NK-92 (cell line): ENCODE results near the gene FASTKD2.

ENCODE experiments used
- DNase-seq: peaks from one replicate; lab custom pipeline; 2025; ENCODE audit not compliant: unreplicated experiment; lab: John Stamatoyannopoulos, UW

FASTKD2 gene

GRCh38 chr2:206765242-206766056 is at the start of gene FASTKD2, which contains the start of gene MDH1B:
FASTKD2 (plus strand) TSS chr2:206765606; CDS start chr2:206766694, 1,088 bp downstream.
MDH1B (minus strand) TSS chr2:206765328; CDS start chr2:206765271, 57 bp downstream.
- DNase-seq, result peak; percentile 19

DNA sequence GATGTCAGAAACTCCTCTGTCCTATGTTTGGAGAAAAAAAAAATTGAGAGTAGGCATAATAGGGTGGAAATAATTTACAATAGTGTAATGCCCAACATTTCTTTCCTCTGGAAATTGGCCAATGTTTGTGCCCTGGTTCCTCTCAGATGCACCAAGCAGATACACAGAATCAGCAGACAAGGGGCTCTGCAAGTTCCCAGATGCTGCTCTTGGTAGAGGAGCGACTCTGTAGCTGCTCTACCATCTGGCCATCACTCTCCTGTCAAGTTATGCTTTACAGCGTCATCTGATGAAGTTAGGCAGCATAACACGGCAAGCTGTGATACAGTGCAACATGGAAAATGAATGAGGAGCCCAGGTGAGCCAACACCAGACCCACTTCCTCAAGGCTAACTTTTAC is 48.8 kb upstream of the FASTKD2 start:
- no peak for DNase-seq

DNA sequence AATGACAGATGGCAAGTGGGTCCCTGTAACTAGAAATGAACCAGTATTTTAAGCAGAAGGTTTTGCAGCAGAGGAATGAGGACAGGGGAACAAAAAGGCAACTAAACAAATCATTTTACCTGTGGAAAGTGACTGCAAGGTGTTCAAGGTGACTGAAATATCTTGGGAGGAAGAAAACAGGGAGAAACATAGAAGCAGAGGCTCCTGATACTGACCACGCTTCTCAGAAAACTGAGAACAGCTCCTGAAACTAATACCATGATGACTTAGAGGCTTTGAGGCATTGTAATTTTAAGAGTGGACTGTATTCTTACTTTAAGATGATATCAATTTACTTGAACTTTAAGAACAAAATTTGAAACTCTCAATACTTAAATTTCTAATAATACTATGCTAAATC is 47.1 kb upstream of the FASTKD2 start, which contains the start of gene DYTN:
Gene DYTN (minus strand): TSS at position 101 of the 400 bp plus-strand sequence. CDS start 117 bp downstream, outside the sequence.
- DNase-seq, result no peak

DNA sequence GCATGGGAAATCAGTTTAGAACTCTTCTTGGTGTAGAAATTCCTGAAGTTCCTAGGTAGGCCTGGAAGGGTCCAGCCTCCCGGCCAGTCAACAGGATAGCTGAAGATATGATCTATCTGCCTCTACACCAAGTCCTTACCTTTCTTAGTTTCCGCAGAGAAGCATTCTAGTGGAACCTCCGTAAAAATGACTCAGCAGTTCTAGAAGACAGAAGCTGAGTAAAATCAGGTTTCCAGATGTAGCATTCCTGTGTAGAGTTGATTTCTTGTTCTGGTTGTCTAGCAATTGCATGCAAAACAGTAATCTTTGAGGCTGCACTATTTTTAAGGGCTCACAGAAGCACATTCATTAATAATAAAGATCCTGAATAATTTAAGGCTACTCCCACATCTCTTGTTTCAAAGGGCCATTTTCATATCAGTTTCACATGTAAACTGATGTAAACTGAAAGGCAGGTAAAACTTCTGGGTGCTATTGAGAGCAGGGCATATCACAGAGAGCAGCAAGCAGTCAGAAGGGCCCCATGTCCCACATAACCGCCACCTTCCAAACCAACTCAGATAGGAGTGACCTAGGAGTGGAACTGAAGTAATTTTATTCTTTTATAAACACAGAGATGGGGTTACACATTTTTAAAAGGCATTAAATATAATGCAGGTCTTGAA is 44.0 kb upstream of the FASTKD2 start:
- DNase-seq, result no peak

- DNase-seq, result no peak
Observed at GRCh38 chr2:206723288-206723687, 42.1 kb upstream of the FASTKD2 start.

DNA sequence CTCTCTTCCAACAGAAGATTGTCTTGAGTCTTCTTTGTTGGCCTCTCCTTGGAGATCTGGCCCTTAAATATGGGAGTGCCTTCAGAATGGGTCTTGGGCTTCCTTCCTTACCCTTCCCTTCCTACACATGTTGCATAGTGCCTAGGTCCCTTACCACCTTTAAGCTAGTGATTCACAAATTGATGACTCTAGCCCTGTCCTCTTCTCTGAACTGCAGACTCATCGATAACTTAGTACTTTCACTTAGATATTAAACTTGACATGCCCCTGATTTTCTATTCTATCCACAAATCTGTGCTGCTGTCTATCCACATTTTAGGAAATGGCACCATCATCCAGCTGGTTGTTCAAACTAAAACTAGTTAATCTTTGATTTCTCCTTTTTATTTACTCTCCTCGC is 38.1 kb upstream of the FASTKD2 start:
- DNase-seq, result no peak

DNA sequence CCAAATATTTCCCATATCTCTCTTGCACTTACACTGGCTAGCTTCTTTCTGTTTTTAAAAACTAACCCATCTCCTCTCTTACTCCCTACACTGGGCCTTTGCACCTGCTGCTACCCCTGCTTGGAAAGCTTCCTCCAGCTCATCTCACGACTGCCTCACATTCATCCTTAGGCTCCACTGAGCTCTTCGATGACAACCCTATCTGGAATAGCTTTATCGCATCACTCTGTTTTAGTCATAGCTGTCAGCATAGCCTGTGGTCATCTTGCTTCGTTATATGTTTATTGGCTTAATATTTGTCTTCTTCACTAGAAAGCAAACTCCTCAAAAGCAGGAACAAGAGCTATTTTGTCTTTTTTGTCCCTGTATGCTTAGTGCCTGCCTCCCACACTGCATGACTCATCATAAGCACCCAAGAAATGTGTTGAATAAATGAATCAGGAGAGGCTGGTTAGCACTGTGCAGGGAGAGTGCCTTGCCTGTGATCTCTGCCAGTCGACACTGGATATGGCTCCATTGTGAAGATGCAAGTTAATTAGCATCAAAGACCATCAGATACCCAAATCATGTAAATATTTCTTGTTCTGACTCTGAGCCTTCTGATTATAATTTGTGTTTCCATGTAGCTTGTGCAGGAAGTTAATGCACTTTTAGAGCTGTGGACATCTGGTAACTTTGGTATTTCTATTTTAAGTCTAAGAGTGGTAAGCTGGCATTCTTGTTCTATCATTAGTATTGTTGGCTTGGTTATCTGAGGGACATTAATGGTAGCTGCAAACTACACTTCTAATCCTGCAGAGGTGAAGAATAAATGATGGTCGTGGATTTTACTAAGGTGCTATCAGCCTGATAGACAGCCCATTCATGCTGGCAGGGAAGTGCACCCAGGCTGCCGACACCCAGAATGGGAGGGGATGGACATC is 36.9 kb upstream of the FASTKD2 start:
- no peak for DNase-seq

DNA sequence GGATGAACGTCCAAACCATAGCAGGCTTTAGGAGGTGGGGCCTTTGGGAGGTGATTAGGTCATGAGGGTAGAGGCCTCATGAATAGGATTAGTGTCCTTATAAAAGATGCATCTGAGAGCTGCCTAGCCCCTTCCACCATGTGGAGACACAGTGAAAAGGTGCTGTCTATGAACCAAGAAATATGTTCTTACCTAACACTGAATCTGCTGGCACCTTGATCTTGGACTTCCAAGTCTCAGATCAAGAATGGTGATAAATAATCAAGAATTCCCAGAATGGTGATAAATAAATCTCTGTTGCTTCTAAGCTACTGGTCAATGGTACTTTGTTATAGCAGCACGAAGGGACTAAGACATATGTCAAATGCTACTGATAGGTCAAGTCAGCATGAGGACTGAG is 32.1 kb upstream of the FASTKD2 start:
- DNase-seq, result no peak

- DNase-seq, result no peak
Observed at GRCh38 chr2:206736935-206737334, 28.5 kb upstream of the FASTKD2 start.

- no peak for DNase-seq
Observed at GRCh38 chr2:206739271-206739670, 26.1 kb upstream of the FASTKD2 start.

DNA sequence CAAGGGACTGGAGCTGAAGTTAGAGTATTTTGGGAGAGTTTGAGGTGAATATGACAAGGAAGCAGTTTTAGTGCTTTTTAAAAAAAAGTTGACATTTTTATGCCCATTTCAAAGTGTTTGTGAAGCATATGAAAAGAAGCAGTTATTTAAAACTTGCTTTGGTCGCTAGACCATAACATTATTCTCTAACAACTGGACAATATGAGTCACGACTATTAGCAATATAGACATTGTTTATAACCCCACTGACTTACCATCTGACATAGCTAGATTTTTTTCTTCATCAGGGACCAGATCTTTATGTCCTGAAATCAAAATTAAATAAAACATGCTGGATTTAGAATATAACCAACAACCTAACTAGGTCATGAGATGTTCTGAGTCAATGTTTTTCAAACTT is 24.6 kb upstream of the FASTKD2 start:
- DNase-seq, result no peak

GRCh38 chr2:206756816-206757215 is 8.6 kb upstream of the FASTKD2 start:
- DNase-seq, result no peak

GRCh38 chr2:206764673-206765241 is 649 bp upstream of the FASTKD2 start:
- DNase-seq, result no peak

DNA sequence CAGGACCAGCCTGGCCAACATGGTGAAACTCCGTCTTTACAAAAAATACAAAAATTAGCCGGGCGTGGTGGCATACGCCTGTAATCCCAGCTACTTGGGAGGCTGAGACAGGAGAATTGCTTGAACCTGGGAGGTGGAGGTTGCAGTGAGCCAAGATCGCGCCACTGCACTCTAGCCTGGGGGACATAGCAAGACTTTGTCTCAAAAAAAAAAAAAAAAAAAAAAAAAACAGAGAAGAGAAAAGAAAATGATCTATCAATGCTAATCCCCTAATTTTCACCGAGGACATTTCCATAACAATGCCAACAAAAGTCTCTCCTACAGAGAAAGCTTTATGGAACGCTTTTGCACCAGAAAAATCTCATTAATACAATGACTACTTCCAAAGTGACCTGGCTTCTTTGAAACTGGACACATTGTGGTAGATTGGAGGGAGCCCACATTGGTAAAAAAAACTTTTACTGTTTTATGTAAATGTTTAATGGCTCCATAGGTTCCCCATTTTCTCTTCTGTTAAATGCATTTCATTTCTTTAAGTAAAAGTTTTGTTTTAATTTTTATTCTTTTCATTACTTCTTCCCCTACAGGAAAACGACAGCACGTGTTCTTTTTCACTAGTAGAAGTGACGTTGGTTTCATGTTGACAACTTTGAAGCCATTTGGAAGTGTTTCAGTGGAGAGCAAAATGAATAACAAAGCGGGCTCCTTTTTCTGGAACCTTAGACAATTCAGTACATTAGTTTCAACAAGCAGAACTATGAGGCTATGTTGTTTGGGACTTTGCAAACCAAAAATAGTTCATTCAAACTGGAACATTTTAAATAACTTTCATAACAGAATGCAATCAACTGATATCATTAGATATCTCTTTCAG is 888 bp downstream of the FASTKD2 start:
- DNase-seq, result no peak

- no peak for DNase-seq
Observed at GRCh38 chr2:206774871-206775270, 9.5 kb downstream of the FASTKD2 start.

DNA sequence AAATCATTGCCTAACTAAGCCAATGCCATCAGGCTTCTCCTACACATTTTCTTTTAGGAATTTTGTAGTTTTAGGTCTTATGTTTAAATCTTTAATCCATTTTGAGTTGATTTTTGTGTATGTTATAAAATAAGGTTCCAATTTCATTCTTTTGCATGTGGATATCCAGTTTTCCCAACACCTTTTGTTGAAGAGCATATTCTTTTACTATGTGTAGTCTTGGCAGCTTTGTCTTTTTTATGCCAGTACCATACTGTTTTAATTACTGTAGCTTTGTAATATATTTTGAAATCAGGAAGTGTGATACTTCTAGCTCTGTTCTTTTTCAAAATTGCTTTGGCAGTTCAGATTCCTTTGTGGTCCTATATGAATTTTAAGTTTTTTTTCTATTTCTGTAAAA is 11.0 kb downstream of the FASTKD2 start:
- DNase-seq, result no peak

DNA sequence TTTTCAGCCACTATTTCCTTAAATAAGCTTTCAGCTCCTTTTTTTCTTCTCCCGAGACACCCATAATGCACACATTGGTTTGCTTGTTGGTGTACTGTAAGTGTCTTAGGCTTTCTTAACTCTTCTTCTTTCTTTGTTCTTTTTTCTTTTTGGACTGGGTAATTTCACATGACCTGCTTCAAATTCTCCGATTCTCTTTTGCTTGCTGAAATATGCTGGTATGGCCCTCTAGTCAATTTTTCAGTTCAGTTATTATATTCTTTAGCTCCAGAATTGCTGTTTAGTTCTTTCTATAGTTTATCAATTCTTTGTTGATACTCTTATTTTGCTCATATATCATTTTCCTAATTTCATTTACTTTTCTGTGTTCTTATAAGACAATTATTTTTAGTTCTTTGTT is 15.3 kb downstream of the FASTKD2 start:
- no peak for DNase-seq

DNA sequence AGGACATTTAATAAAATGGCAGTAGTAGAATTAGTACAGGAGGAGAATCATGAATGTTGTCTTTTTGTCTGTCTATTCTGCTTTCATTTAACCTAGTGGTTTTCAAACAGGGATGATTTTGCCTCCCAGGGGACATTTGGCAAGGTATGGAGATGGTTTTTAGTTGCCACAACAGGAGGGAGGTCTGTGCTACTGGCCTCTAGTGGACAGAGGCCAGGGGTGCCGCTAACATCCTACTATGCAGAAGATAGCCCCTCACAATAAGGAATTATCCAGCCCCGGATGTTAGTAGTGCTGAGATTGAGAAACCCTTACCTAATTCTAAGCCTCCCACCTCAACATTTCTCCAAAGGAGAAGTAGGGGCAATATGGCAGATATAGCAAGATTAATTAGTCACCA is 18.3 kb downstream of the FASTKD2 start:
- no peak for DNase-seq

- DNase-seq, result no peak
Observed at GRCh38 chr2:206784559-206785353, 19.4 kb downstream of the FASTKD2 start.
